Measurements from ENCODE around the gene PPFIA1. TPM values are rescaled to one million over a fixed set of nuclear protein-coding genes. Genes with fewer than 3 reads are reported as not detected.
"Not testable (repeated sequence)": the region's sequence is repeated elsewhere in the genome, so short reads cannot be mapped to it uniquely, and the experiment has no call there.

PPFIA1 gene
- total RNA-seq, 1 experiment from 2014 or later: 20.5 TPM

DNA sequence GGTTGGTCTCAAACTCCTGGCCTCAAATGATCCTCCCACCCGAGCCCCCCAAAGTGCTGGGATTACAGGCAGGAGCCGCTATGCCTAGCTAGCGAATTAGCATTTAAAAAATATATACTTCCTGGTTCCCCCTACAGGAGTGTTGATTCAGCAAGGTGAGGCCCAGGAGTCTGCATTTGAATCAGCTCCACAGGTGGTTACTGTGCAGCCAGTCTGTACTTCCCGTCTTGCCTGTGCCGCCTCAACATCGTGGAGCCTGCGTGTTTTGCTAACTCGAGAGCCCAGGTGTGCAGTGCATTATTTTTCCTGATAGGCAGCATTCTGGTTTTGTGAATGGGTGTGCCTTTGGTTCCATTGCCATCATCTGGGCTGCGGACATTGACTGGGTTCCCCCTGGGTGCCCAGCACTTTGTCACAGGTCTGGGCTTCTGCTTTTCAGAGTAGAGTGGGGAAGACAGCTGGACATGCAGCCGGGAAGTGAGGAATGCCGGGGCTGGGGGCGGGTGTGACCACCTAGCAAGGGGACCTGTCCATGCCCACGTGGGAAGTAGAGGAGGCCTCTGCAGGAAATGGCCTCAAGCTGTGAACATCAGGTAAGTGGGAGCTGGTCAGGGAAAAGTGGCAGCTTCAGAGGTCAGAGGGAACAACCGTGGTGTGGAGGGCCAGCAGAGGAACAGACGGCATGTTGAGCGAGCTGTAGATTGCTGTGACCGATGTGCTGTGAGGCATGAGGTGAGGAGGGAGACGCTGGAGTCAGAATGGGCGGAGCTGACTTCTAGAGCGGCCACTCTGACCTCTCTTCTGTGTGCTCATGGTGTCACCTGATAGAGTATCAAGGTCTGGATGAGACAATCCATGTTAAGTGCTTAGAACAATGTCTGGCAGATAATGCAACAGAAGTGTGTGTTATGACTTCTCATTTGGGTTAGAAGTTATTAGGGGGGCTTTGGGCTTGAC is 42.2 kb downstream of the PPFIA1 start:
- DNase-seq (ENCODE audit: low read depth): peak; percentile 78
- in situ Hi-C loops (cut with HindIII; ENCODE audit: low pct_unique_long_range_greater_than_20kb, low sequenced_read_pairs): no loop called here

DNA sequence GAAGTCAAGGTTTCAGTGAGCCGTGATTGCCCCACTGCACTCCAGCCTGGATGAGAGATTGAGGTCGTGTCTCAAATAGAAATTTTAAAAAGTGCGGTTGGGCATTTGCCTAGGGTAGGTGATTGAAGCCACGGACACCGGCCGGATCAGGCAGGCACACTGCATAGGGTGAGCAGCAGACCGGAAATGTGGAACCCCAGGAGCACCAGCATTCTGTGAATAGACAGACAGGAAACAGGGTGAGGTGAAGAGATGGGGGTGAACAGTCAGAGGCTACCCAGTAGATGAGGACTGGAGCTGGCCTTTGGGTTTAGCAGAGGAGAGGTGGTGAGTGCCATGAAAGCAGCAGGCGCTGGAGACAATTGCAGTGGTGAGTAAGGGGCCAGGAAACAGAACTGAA is 43.5 kb downstream of the PPFIA1 start:
- DNase-seq (ENCODE audit: low read depth): no peak
- in situ Hi-C loops (cut with HindIII; ENCODE audit: low pct_unique_long_range_greater_than_20kb, low sequenced_read_pairs): no loop called here

DNA sequence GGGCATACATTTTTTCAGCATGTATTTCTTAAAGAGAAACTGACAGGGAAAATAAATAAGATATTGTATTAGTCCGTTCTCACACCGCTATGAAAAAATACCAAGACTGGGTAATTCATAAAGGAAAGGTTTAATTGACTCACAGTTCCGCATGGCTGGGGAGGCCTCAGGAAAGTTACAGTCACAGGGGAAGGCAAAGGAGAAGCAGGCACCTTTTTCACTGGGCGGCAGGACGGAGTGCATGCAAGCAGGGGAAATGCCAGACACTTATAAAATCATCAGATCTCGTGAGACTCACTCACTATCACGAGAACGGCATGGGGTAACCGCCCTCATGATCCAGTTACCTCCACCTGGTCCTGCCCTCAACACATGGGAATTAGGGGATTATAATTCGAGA is 44.2 kb downstream of the PPFIA1 start:
- peak; percentile 77 for DNase-seq (ENCODE audit: low read depth)
- in situ Hi-C loops (cut with HindIII; ENCODE audit: low pct_unique_long_range_greater_than_20kb, low sequenced_read_pairs): no loop called here

DNA sequence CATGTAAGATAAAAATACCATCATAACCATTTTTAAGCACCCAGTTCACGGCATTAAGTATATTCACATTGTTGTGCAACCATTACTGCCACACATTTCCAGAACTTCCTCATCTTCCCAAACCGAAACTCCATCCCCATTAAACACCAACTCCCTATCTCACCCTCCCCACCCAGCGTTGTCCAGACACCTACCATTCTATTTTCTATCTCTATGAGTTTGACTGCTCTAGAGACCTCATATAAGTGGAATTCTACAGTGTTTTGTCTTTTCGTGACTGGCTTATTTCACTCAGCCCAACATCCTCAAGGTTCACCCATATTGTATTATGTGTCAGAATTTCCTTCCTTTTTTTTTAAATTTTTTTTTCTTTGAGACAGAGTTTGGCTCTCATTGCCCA is 45.2 kb downstream of the PPFIA1 start:
- in situ Hi-C loops (cut with HindIII; ENCODE audit: low pct_unique_long_range_greater_than_20kb, low sequenced_read_pairs): no loop called here

DNA sequence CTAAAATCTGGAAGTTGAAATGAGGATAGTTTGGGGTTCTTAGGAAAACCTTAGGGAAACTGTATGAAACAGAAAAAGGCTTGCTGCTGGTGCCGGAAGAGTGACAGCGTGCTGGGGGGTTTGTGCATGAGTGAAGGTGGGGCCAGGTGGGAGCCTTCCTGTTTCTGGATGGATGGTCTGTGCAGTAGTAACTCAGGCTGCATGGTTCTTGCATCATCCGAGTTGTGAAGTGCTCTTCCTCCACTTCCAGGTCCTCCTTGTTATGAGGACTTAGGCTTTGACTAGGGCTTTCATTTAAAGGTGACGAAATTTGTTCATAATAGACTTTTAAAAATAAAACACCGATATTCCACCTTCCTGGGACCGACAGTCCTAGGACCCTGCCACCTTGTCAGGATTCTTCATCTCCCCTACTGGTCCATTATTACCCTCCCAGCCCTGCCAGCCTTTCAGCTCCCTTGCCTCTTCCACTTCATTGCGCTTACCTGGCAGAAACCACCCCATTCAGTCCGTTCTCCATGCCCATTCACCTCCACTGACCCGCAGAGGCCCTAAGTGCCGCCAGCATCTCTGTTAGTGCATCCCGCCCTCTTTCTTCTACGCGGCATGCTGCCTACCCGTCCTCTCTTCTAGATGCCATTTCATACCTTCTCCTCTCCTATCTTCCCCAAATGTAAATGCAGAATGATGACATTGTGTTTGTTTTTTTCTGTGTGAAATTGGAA is 47.3 kb downstream of the PPFIA1 start:
- in situ Hi-C loops (cut with HindIII; ENCODE audit: low pct_unique_long_range_greater_than_20kb, low sequenced_read_pairs): no loop called here
- no peak for DNase-seq (ENCODE audit: low read depth)

More for the DNA sequence above, 45.2 kb downstream of the PPFIA1 start:
- no peak for DNase-seq (ENCODE audit: low read depth)

DNA sequence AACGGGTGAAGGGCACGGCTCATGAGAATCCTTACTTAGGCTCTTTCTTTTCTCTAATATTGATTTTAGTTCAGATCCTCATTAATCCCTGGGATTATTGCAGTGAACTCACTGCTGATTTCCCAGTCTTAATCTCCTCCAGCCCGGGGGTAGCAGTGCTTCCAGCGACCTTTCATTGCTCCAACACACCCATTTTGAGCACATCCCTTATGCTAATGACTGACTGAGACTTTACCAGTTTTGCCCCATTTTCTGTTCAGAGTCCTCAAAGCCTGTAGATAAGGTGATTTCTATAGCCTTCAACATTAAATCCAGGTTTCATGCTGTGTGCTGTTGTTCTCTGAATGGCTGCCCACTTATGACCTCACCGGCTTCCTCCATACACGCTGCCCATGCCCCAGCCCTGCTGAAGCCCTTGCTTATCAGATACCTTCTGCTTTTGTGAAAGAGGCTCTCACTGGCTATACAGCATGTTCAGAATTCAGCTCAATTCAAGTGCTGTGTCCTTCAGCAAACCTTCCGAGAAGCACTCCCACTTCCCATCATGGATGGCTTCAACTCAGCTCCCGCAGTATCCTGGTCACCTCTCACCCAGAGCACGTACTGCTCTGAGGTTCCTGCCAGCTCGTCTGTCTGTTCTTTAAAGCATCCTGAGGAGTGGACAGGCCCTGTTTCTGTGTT is 49.0 kb downstream of the PPFIA1 start:
- in situ Hi-C loops (cut with HindIII; ENCODE audit: low pct_unique_long_range_greater_than_20kb, low sequenced_read_pairs): no loop called here
- DNase-seq (ENCODE audit: low read depth): no peak

DNA sequence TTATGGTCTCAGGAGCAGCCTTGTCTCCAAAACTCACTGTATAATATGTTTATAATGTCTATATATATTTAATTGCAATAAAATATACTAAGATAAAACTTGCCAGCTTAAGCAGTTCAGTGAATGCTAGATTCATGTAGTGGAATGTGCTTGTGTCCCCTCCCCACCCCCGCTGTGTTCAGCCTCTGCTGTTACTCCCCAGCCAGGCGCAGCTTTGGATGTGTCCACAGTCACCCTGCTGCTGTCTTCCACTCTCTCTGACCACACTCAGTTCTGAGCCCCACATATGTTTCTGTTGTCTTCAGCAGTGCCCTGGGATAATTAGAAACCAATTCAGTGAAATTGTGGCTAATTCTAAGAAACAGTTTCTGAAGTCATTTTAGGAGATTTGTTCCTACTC is 52.2 kb downstream of the PPFIA1 start:
- in situ Hi-C loops (cut with HindIII; ENCODE audit: low pct_unique_long_range_greater_than_20kb, low sequenced_read_pairs): no loop called here
- no peak for DNase-seq (ENCODE audit: low read depth)

DNA sequence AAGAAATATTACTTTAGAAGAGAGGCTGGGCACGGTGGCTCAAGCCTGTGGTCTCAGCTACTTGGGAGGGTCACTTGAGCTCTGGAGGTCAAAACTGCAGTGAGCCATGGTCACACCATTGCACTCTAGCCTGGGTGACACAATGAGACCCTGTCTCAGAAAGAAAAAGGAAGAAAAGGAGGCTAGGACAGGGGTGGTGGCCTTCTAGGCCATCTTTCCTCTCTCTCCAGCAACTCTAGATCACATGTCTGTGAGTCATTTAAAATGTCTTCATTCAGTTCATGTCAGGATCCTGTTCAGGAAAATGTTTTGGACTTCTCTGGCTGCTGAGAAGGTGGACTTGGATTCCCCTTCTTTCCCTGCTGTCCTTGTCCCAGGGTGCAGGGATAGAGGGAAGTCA is 53.3 kb downstream of the PPFIA1 start:
- in situ Hi-C loops (cut with HindIII; ENCODE audit: low pct_unique_long_range_greater_than_20kb, low sequenced_read_pairs): no loop called here
- no peak for DNase-seq (ENCODE audit: low read depth)

DNA sequence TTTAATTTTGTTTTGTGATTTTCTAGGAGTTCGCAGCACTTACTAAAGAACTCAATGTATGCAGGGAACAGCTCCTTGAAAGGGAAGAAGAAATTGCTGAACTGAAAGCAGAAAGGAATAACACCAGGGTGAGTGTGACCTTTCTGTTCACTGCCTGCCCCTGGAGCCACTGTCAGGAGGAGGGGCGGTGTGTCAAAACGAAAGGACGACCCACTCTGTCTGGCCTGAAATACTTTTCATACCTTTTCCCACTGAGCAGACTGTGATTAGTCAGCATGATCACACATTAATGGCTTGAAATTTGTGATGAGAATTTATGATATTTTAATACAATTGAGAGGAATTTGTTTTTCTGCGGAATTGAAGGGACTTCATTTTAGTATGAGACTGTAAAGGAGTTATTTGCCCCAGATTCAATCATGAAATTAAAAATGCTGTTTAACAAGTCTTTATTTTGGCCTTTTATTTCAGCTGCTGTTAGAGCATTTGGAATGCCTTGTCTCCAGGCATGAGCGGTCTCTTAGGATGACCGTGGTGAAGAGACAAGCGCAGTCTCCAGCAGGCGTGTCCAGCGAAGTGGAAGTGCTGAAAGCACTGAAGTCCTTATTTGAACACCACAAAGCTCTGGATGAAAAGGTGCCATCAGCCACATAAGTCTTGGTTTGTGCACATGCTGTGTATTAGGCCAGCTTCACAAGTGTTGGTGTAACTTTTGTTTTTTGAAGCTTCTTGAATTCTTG is 54.1 kb downstream of the PPFIA1 start:
- in situ Hi-C loops (cut with HindIII; ENCODE audit: low pct_unique_long_range_greater_than_20kb, low sequenced_read_pairs): no loop called here
- peak; percentile 54 for DNase-seq (ENCODE audit: low read depth)

DNA sequence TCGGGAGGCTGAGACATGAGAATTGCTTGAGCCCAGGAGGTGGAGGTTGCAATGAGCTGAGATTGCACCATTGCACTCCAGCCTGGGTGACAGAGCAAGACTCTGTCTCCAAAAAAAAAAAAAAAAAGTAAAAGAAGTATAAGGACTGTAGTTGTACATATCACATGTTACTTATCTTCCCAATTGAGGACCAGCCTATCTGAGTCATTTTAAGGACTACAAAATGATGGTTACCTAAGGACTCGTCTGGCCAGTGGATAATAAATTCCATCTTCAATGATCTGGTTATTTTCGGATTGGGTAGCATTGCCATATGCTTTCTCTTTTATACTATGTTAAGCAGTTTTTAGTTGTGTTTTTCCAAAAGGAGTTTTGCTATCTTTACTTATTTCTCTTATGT is 55.3 kb downstream of the PPFIA1 start:
- in situ Hi-C loops (cut with HindIII; ENCODE audit: low pct_unique_long_range_greater_than_20kb, low sequenced_read_pairs): no loop called here
- DNase-seq (ENCODE audit: low read depth): no peak

DNA sequence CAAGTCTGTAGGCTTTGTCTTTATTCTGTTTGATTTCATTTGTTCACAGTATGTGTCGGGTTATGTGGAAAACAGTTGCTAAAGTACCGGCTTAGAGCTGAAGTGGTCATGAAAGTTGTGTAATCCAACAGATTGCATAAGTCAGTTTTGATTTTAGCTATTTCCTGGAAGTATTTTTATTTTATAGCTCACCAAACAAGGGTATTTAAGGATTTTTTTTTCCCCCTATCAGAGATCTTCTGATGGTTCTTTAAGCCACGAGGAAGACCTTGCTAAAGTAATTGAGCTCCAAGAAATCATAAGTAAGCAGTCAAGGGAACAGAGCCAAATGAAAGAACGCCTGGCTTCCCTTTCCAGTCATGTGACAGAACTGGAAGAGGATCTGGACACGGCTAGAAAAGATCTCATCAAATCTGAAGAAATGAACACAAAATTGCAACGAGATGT is 55.9 kb downstream of the PPFIA1 start:
- in situ Hi-C loops (cut with HindIII; ENCODE audit: low pct_unique_long_range_greater_than_20kb, low sequenced_read_pairs): no loop called here
- DNase-seq (ENCODE audit: low read depth): no peak

DNA sequence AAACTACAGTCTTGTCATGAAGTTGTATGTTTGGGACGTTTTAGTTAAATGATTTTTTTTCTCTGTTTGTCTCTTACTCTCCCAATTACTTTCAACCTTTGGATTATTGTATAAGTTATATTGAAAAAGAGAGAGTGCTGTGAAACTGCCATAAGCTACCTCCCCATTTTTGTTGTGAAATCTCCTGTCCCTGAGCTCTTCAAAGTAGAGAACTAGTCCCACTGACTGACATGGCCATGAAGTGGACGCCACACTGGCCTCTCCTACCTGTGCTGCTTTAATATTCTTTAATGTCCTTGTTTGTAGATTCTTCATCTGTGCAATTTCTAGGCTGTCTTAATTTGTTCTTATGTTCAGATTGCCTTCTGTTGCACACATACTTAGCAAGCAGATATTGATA is 56.3 kb downstream of the PPFIA1 start:
- in situ Hi-C loops (cut with HindIII; ENCODE audit: low pct_unique_long_range_greater_than_20kb, low sequenced_read_pairs): no loop called here
- DNase-seq (ENCODE audit: low read depth): no peak

DNA sequence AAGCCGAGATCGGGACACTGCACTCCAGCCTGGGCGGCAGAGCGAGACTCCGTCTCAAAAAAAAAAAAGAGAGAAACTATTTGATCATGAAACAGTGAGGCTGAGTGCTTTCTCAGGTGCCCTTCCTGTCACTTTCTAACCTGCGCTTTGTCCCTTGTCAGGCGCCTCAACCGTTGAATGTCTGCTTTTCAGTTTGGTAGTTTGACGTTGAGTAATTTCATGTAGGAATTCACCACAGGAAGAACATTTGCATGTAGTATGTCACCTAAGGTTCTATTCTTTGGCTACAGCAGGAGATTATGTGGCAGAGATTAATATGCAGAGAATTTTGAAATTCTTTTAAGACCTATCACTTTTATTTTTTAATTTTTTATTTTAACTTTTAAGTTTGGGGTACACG is 57.2 kb downstream of the PPFIA1 start:
- in situ Hi-C loops (cut with HindIII; ENCODE audit: low pct_unique_long_range_greater_than_20kb, low sequenced_read_pairs): no loop called here

DNA sequence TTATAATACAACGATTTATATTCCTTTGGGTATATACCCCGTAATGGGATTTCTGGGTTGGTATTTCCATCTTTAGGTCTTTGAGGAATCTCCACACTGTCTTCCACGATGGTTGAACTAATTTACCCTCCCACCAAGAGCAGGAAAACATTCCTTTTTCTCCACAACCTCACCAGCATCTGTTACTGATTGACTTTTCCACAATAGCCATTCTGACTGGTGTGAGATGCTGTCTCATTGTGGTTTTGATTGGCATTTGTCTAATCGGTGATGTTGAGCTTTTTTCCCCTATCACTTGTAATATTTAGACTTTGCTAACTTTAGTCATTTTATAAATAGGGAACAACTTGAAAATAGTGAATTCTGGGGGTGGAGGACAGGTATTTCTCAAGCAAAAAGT is 58.1 kb downstream of the PPFIA1 start:
- in situ Hi-C loops (cut with HindIII; ENCODE audit: low pct_unique_long_range_greater_than_20kb, low sequenced_read_pairs): no loop called here
- peak; percentile 68 for DNase-seq (ENCODE audit: low read depth)

More for the DNA sequence above, 57.2 kb downstream of the PPFIA1 start:
- DNase-seq (ENCODE audit: low read depth): no peak

DNA sequence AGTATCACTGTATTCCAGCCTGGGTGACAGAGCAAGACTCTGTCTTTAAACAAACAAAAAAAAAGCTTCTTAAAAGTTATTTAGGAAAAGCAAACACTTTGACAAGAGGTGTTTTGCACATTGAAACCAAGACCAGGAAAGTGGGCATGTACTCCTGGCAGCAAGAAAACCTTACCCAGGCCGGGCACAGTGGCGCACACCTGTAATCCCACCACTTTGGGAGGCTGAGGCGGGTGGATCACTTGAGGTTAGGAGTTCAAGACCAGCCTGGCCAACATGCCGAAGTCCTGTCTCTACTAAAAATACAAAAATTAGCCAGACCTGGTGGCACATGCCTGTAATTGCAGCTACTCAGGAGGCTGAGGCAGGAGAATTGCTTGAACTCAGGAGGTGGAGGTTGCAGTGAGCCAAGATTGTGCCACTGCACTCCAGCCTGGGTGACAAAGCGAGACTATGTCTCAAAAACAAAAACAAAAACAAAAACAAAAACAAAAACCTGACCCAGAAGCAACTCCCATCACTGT is 60.9 kb downstream of the PPFIA1 start:
- DNase-seq (ENCODE audit: low read depth); in situ Hi-C loops (cut with HindIII; ENCODE audit: low pct_unique_long_range_greater_than_20kb, low sequenced_read_pairs): not testable (repeated sequence)

DNA sequence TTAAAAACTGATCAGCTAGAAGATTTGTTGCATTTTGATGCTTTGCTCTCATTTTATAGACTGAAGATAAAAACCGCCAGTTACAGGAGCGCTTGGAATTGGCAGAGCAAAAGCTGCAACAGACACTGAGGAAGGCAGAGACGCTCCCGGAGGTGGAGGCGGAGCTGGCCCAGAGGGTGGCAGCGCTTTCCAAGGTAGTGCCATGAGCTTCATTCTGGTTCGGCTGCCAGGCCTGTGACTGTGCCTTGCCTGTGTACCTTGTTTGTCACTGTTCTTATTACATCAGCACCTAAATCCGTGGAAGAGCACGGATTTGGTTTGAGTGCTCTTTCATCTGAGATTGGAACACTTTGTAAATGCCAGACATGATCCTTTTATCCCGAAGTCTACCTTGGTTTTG is 61.4 kb downstream of the PPFIA1 start:
- no peak for DNase-seq (ENCODE audit: low read depth)
- in situ Hi-C loops (cut with HindIII; ENCODE audit: low pct_unique_long_range_greater_than_20kb, low sequenced_read_pairs): no loop called here

DNA sequence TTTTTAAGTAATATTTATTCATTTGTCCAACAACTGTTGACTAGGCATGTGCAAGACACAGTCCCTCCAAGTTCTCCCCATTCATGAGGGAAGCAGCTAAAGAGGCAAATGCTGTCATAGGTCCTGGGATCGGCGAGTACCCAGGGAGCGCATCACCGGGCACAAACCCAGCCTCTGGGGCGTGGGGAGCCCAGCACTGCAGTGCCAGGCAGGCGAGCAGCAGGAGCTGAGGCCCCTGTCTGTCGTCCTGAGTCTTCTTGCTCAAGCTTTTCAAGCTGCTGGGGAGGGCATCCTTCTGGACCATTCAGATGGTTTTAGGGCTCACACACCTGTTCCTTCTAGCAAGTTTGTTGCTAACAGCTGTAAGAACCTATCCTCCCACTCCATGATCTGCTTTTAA is 62.1 kb downstream of the PPFIA1 start:
- no peak for DNase-seq (ENCODE audit: low read depth)
- in situ Hi-C loops (cut with HindIII; ENCODE audit: low pct_unique_long_range_greater_than_20kb, low sequenced_read_pairs): no loop called here

DNA sequence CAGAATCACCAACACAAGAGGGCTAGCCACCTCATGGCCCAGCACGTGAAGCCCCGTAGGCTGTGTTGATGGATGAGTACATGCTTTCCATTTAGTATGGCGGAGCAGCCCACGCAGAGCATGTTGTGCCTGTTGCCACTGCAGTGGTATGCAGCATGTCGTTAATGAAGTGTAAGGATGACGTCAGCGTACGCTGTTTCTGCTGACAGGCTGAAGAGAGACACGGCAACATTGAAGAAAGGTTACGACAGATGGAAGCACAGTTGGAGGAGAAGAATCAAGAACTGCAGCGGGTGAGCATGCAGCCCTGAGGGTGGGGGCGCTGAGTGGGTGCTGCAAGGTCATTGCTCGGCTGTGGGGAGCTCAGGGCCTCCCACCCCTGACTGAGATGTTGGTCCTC is 62.8 kb downstream of the PPFIA1 start:
- no peak for DNase-seq (ENCODE audit: low read depth)
- in situ Hi-C loops (cut with HindIII; ENCODE audit: low pct_unique_long_range_greater_than_20kb, low sequenced_read_pairs): no loop called here
